ENCODE measurements around the gene ERLEC1. TPM values are rescaled to one million over a fixed set of nuclear protein-coding genes. Genes with fewer than 3 reads are reported as not detected.

ERLEC1 gene
- total RNA-seq, 1 donor, result 95.2 TPM

DNA sequence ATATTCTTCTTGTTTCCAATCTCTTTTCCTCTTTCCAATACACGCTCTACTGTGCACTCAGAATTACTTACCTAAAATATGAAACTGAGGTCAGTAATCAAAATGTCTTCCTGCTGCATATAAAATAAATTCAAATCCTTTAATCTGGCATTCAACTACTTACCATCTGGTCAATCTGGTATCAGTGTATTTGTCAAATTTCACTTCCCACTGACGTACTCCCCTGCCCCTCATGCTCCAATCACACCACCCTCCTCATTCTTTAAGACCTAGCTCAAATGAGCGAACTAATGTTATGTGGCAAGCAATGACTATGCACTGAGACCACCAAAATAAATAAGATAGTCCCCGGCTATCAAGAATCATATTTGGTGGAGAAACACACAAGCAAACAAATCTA is 6.8 kb upstream of the ERLEC1 start:
- Histone ChIP-seq H3K4me1 (ENCODE audit: insufficient read depth, low read length) (peaks cover 5% of the 10 kb centered on the region), H3K9me3 (ENCODE audit: low read depth, low read length) (no peaks in the 10 kb centered on the region), H3K4me2 (ENCODE audit: insufficient read depth, low read length) (no peak overlapping the region), H3K36me3 (ENCODE audit: insufficient read depth, low read length) (peaks cover under 1% of the 10 kb centered on the region), H3K4me3 (ENCODE audit: insufficient read depth, low read length) (no peak overlapping the region), H4K20me1 (ENCODE audit: insufficient read depth, low read length) (no peaks in the 10 kb centered on the region), H3K27me3 (ENCODE audit: insufficient read depth, low read length) (no peaks in the 10 kb centered on the region), H2AFZ (ENCODE audit: low read length) (no peak overlapping the region), H3K79me2 (ENCODE audit: insufficient read depth, low read length) (peaks cover 83% of the 10 kb centered on the region), H3K27ac (ENCODE audit: low read depth, low read length) (no peak overlapping the region)
- TF ChIP-seq, protein P1, sequence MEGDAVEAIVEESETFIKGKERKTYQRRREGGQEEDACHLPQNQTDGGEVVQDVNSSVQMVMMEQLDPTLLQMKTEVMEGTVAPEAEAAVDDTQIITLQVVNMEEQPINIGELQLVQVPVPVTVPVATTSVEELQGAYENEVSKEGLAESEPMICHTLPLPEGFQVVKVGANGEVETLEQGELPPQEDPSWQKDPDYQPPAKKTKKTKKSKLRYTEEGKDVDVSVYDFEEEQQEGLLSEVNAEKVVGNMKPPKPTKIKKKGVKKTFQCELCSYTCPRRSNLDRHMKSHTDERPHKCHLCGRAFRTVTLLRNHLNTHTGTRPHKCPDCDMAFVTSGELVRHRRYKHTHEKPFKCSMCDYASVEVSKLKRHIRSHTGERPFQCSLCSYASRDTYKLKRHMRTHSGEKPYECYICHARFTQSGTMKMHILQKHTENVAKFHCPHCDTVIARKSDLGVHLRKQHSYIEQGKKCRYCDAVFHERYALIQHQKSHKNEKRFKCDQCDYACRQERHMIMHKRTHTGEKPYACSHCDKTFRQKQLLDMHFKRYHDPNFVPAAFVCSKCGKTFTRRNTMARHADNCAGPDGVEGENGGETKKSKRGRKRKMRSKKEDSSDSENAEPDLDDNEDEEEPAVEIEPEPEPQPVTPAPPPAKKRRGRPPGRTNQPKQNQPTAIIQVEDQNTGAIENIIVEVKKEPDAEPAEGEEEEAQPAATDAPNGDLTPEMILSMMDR (IDR thresholded peaks at IDR 0.05; ENCODE audit: extremely low read depth, low read depth, low read length), result no peak
- DNase-seq (ENCODE audit: insufficient read length, low spot score, missing footprints), result no peak

DNA sequence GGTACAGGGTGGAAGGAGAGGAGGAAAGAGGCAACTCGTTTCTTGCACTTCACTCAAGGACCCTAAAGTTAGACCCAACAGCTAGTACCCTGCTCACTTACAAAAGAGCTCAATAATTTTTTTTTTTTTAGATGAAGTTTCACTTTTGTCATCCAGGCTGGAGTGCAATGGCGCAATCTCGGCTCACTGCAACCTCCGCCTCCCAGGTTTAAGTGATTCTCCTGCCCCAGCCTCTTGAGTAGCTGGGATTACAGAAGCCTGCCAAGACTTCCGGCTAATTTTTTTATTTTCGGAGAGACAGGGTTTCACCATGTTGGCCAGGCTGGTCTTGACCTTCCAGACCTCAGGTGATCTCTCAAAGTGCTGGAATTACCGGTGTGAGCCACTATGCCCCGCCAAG is 4.2 kb upstream of the ERLEC1 start:
- TF ChIP-seq, protein P1 (IDR thresholded peaks at IDR 0.05; ENCODE audit: extremely low read depth, low read depth, low read length), result no peak
- Histone ChIP-seq H3K4me3 (ENCODE audit: insufficient read depth, low read length) (no peak overlapping the region), H3K36me3 (ENCODE audit: insufficient read depth, low read length) (no peaks in the 10 kb centered on the region), H3K4me2 (ENCODE audit: insufficient read depth, low read length) (peak overlapping the region; percentile 37), H3K9me3 (ENCODE audit: low read depth, low read length) (no peaks in the 10 kb centered on the region), H3K4me1 (ENCODE audit: insufficient read depth, low read length) (peaks cover 15% of the 10 kb centered on the region), H2AFZ (ENCODE audit: low read length) (no peak overlapping the region), H4K20me1 (ENCODE audit: insufficient read depth, low read length) (no peaks in the 10 kb centered on the region), H3K79me2 (ENCODE audit: insufficient read depth, low read length) (peaks cover 94% of the 10 kb centered on the region), H3K27me3 (ENCODE audit: insufficient read depth, low read length) (no peaks in the 10 kb centered on the region), H3K27ac (ENCODE audit: low read depth, low read length) (no peak overlapping the region)
- DNase-seq (ENCODE audit: insufficient read length, low spot score, missing footprints), result no peak

DNA sequence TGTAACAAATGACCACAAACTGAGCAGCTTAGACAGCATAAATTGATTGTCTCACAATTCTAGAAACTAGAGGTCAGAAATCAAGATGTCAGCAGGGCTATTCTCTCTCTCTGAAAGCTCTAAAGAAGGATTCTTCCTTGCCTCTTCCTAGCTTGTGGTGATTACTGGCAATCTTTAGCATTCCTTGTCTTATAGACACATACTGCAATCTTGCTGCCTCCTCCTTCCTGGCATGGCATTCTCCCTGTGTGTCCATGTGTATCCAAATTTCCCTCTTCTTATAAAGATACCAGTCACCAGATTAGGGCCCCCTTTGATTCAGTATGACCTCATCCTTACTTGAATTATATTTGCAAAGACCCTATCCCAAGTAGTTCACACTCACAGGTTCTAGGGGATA is 2.4 kb upstream of the ERLEC1 start:
- H3K36me3 ChIP-seq (ENCODE audit: insufficient read depth, low read length), result no peaks in the 10 kb centered on the region
- no peaks in the 10 kb centered on the region for H4K20me1 ChIP-seq (ENCODE audit: insufficient read depth, low read length)
- no peak for DNase-seq (ENCODE audit: insufficient read length, low spot score, missing footprints)
- H3K79me2 ChIP-seq (ENCODE audit: insufficient read depth, low read length), result peaks cover 99% of the 10 kb centered on the region
- no peaks in the 10 kb centered on the region for H3K27me3 ChIP-seq (ENCODE audit: insufficient read depth, low read length)
- TF ChIP-seq, protein P1 (IDR thresholded peaks at IDR 0.05; ENCODE audit: extremely low read depth, low read depth, low read length), result no peak
- H3K9me3 ChIP-seq (ENCODE audit: low read depth, low read length), result no peaks in the 10 kb centered on the region
- H3K4me2 ChIP-seq (ENCODE audit: insufficient read depth, low read length), result peak overlapping the region; percentile 86
- peak overlapping the region; percentile 36 for H2AFZ ChIP-seq (ENCODE audit: low read length)
- H3K4me3 ChIP-seq (ENCODE audit: insufficient read depth, low read length), result no peak overlapping the region
- no peak overlapping the region for H3K27ac ChIP-seq (ENCODE audit: low read depth, low read length)
- peaks cover 22% of the 10 kb centered on the region for H3K4me1 ChIP-seq (ENCODE audit: insufficient read depth, low read length)

DNA sequence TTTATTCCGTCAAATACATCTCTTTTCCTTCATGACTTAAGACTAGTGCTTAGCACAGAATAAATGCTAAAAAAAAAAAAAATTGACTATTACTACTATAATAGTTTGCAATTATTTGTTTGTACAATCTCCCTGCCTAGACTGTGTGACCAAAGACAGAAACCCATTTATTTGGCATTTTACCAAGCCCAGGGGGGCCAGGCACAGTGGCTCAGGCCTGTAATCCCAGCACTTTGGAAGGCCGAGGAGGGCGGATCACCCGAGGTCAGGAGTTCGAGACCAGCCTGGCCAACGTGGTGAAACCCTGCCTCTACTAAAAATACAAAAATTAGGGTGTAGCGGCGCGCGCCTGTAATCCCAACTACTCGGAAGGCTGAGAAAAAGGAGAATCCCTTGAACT is 1.5 kb upstream of the ERLEC1 start:
- no peaks in the 10 kb centered on the region for H4K20me1 ChIP-seq (ENCODE audit: insufficient read depth, low read length)
- peaks cover 22% of the 10 kb centered on the region for H3K4me1 ChIP-seq (ENCODE audit: insufficient read depth, low read length)
- peak overlapping the region; percentile 86 for H3K4me2 ChIP-seq (ENCODE audit: insufficient read depth, low read length)
- no peak for DNase-seq (ENCODE audit: insufficient read length, low spot score, missing footprints)
- H2AFZ ChIP-seq (ENCODE audit: low read length), result no peak overlapping the region
- TF ChIP-seq, protein P1 (IDR thresholded peaks at IDR 0.05; ENCODE audit: extremely low read depth, low read depth, low read length), result no peak
- H3K9me3 ChIP-seq (ENCODE audit: low read depth, low read length), result no peaks in the 10 kb centered on the region
- H3K27ac ChIP-seq (ENCODE audit: low read depth, low read length), result peak overlapping the region; percentile 69
- H3K27me3 ChIP-seq (ENCODE audit: insufficient read depth, low read length), result no peaks in the 10 kb centered on the region
- H3K4me3 ChIP-seq (ENCODE audit: insufficient read depth, low read length), result peak overlapping the region; percentile 76
- H3K79me2 ChIP-seq (ENCODE audit: insufficient read depth, low read length), result peaks cover 99% of the 10 kb centered on the region
- H3K36me3 ChIP-seq (ENCODE audit: insufficient read depth, low read length), result no peaks in the 10 kb centered on the region

Data from osteoblast (primary cell).